Measurements from ENCODE around the gene OTC.

GRCh38 chrX:38352362-38352761 lies at the start of gene OTC:
- TF ChIP-seq CTCF (IDR thresholded peaks at IDR 0.05) (no peak), POLR2A (IDR thresholded peaks at IDR 0.05) (no peak), EP300 (IDR thresholded peaks at IDR 0.05) (no peak)
